ENCODE data around the gene BMPR1A.

Gene BMPR1A

GRCh38 chr10:86963341-86963919, 207.0 kb downstream of the BMPR1A start:
- in situ Hi-C loops (cut with HindIII; ENCODE audit: low sequenced_read_pairs), result no loop called here
- TF ChIP-seq CTCF (IDR thresholded peaks at IDR 0.05; ENCODE audit: low read depth, low read length, missing control alignments), result no peak
- no peak for DNase-seq (ENCODE audit: low read depth)
- H3K4me3 ChIP-seq (ENCODE audit: low read depth, low read length), result no peak overlapping the region

- in situ Hi-C loops (cut with HindIII; ENCODE audit: low sequenced_read_pairs), result no loop called here
- no peak for TF ChIP-seq CTCF (IDR thresholded peaks at IDR 0.05; ENCODE audit: low read depth, low read length, missing control alignments)
- H3K4me3 ChIP-seq (ENCODE audit: low read depth, low read length), result no peak overlapping the region
- DNase-seq (ENCODE audit: low read depth), result no peak
Measured at GRCh38 chr10:86964061-86964846, 207.8 kb downstream of the BMPR1A start.

- no peak for TF ChIP-seq CTCF (IDR thresholded peaks at IDR 0.05; ENCODE audit: low read depth, low read length, missing control alignments)
- no peak for DNase-seq (ENCODE audit: low read depth)
- no peak overlapping the region for H3K4me3 ChIP-seq (ENCODE audit: low read depth, low read length)
- in situ Hi-C loops (cut with HindIII; ENCODE audit: low sequenced_read_pairs), result no loop called here
Measured at GRCh38 chr10:86964847-86965190, 208.4 kb downstream of the BMPR1A start.

- H3K4me3 ChIP-seq (ENCODE audit: low read depth, low read length), result no peak overlapping the region
- TF ChIP-seq CTCF (IDR thresholded peaks at IDR 0.05; ENCODE audit: low read depth, low read length, missing control alignments), result no peak
- in situ Hi-C loops (cut with HindIII; ENCODE audit: low sequenced_read_pairs), result no loop called here
- no peak for DNase-seq (ENCODE audit: low read depth)
Measured at GRCh38 chr10:86965986-86966654, 209.7 kb downstream of the BMPR1A start.

- no peak for TF ChIP-seq CTCF (IDR thresholded peaks at IDR 0.05; ENCODE audit: low read depth, low read length, missing control alignments)
- H3K4me3 ChIP-seq (ENCODE audit: low read depth, low read length), result no peak overlapping the region
- DNase-seq (ENCODE audit: low read depth), result no peak
- in situ Hi-C loops (cut with HindIII; ENCODE audit: low sequenced_read_pairs), result no loop called here
Measured at GRCh38 chr10:86967481-86967941, 211.1 kb downstream of the BMPR1A start.

- in situ Hi-C loops (cut with HindIII; ENCODE audit: low sequenced_read_pairs), result no loop called here
- H3K4me3 ChIP-seq (ENCODE audit: low read depth, low read length), result peak within 1 kb of the TSS; percentile 26
- no peak for TF ChIP-seq CTCF (IDR thresholded peaks at IDR 0.05; ENCODE audit: low read depth, low read length, missing control alignments)
- no peak for DNase-seq (ENCODE audit: low read depth)
Measured at GRCh38 chr10:86968271-86968993, 212.0 kb downstream of the BMPR1A start, which contains the start of gene ADIRF. Gene ADIRF (plus strand): TSS chr10:86968482. CDS start chr10:86968545, 63 bp downstream.
